Testis (tissue), 2 donors: ENCODE data around the gene MBLAC2.

Experiments
- CTCF ChIP-seq, 3 experiments: fragments of 450-650 bp in 2 of 3; fragments of 200-600 bp in 1 of 3; sonication (generic) in 1 of 3; IDR thresholded peaks; one replicate each; pipeline ENCODE4 v1.5.1; 2016 to 2019; ENCODE audit warnings: antibody characterized with exemption in 3 of 3, mild to moderate bottlenecking in 2 of 3, moderate library complexity in 1 of 3
- POLR2A ChIP-seq: fragments of 450-650 bp; IDR thresholded peaks from one replicate; pipeline ENCODE4 v1.6.1; 2017; ENCODE audit warnings: antibody characterized with exemption, mild to moderate bottlenecking, moderate library complexity

- TF ChIP-seq CTCF (IDR thresholded peaks at IDR 0.05) (no peak), POLR2A (no peak)
Observed at GRCh38 chr5:90473396-90474234, 956 bp downstream of the MBLAC2 start.
